AG08396 (cell line): ENCODE results near the gene PRKAG2.

Source experiments
- DNase-seq: peaks from one replicate; pipeline ENCODE4 v3.0.0; 2012; ENCODE audit warnings: low spot score, mixed read lengths

PRKAG2 gene

GRCh38 chr7:151744051-151744580 lies 132.8 kb downstream of the PRKAG2 start:
- DNase-seq: no peak

GRCh38 chr7:151743481-151743983 lies 133.4 kb downstream of the PRKAG2 start:
- no peak for DNase-seq

- DNase-seq: no peak
Measured at GRCh38 chr7:151742713-151743480, 134.0 kb downstream of the PRKAG2 start.

- DNase-seq: no peak
Measured at GRCh38 chr7:151741585-151741984, 135.3 kb downstream of the PRKAG2 start.

- DNase-seq: no peak
Measured at GRCh38 chr7:151740081-151740851, 136.6 kb downstream of the PRKAG2 start.

GRCh38 chr7:151738925-151739324 lies 138.0 kb downstream of the PRKAG2 start:
- no peak for DNase-seq

GRCh38 chr7:151736403-151736909 lies 140.5 kb downstream of the PRKAG2 start:
- peak; percentile 94 for DNase-seq

GRCh38 chr7:151735851-151736402 lies 141.0 kb downstream of the PRKAG2 start:
- DNase-seq: no peak

- no peak for DNase-seq
Measured at GRCh38 chr7:151735186-151735850, 141.6 kb downstream of the PRKAG2 start.

GRCh38 chr7:151732834-151733592 lies 143.9 kb downstream of the PRKAG2 start:
- no peak for DNase-seq

GRCh38 chr7:151732292-151732691 lies 144.6 kb downstream of the PRKAG2 start:
- no peak for DNase-seq

GRCh38 chr7:151731022-151731441 lies 145.9 kb downstream of the PRKAG2 start:
- no peak for DNase-seq

- no peak for DNase-seq
Measured at GRCh38 chr7:151730591-151730990, 146.3 kb downstream of the PRKAG2 start.

- DNase-seq: no peak
Measured at GRCh38 chr7:151729521-151729921, 147.4 kb downstream of the PRKAG2 start.

- DNase-seq: no peak
Measured at GRCh38 chr7:151728746-151729145, 148.2 kb downstream of the PRKAG2 start.

GRCh38 chr7:151728286-151728660 lies 148.6 kb downstream of the PRKAG2 start:
- no peak for DNase-seq

GRCh38 chr7:151727579-151728285 lies 149.2 kb downstream of the PRKAG2 start:
- DNase-seq: peak; percentile 93

GRCh38 chr7:151726652-151727578 lies 150.0 kb downstream of the PRKAG2 start:
- DNase-seq: no peak
